Neural progenitor cell (in vitro differentiated cells): ENCODE measurements around the gene NDFIP1. TPM values are rescaled to one million over a fixed set of nuclear protein-coding genes. Genes with fewer than 3 reads are reported as not detected.

Source experiments
- DNase-seq: peaks from one replicate; pipeline ENCODE4 v3.0.0-alpha.2; 2016; ENCODE audit warnings: low spot score
- H2AFZ ChIP-seq: fragments of 200-600 bp; sonication (generic); replicated peaks from 2 replicates; pipeline ENCODE4 v1.6.1; 2016; ENCODE audit warnings: antibody characterized with exemption
- H3F3A ChIP-seq: fragments of 200-600 bp; sonication (generic); 2 replicates; pipeline ENCODE4 v1.6.1; 2016; ENCODE audit warnings: antibody characterized with exemption, low read depth
- H3K27ac ChIP-seq: fragments of 200-600 bp; sonication (generic); 2 replicates; pipeline ENCODE4 v1.5.1; 2016; ENCODE audit warnings: mild to moderate bottlenecking
- H3K27me3 ChIP-seq: fragments of 200-600 bp; sonication (generic); 2 replicates; pipeline ENCODE4 v1.6.1; 2016; ENCODE audit warnings: mild to moderate bottlenecking, moderate library complexity
- H3K36me3 ChIP-seq: fragments of 200-600 bp; sonication (generic); 2 replicates; pipeline ENCODE4 v1.5.1; 2016
- H3K4me1 ChIP-seq: fragments of 200-600 bp; sonication (generic); 2 replicates; pipeline ENCODE4 v1.6.1; 2016; ENCODE audit warnings: mixed run types
- H3K4me2 ChIP-seq: fragments of 200-600 bp; sonication (generic); 2 replicates; pipeline ENCODE4 v1.6.1; 2016
- H3K4me3 ChIP-seq: fragments of 200-600 bp; sonication (generic); 2 replicates; pipeline ENCODE4 v1.5.1; 2016
- H3K79me2 ChIP-seq: fragments of 200-600 bp; sonication (generic); 2 replicates; pipeline ENCODE4 v1.6.1; 2016; ENCODE audit warnings: low read depth
- H3K9ac ChIP-seq: fragments of 200-600 bp; sonication (generic); 2 replicates; pipeline ENCODE4 v1.6.1; 2016
- H3K9me3 ChIP-seq: fragments of 200-600 bp; sonication (generic); 2 replicates; pipeline ENCODE4 v1.5.1; 2016; ENCODE audit warnings: low read depth
- H4K20me1 ChIP-seq: fragments of 200-600 bp; sonication (generic); 2 replicates; pipeline ENCODE4 v1.6.1; 2016; ENCODE audit warnings: low read depth
- H3K27ac Mint-ChIP-seq: 3 replicates; pipeline ENCODE4 v1.8.0; 2021; ENCODE audit warnings: mixed read lengths
- H3K27me3 Mint-ChIP-seq: 2 replicates; pipeline ENCODE4 v1.8.0; 2022; ENCODE audit warnings: low read depth, mild to moderate bottlenecking, inconsistent platforms, moderate library complexity, mixed read lengths; ENCODE audit not compliant: insufficient read depth
- H3K36me3 Mint-ChIP-seq: 3 replicates; pipeline ENCODE4 v1.8.0; 2021; ENCODE audit warnings: mixed read lengths
- H3K4me1 Mint-ChIP-seq: 3 replicates; pipeline ENCODE4 v1.8.0; 2021; ENCODE audit warnings: mixed read lengths
- H3K4me3 Mint-ChIP-seq: 3 replicates; pipeline ENCODE4 v1.8.0; 2021; ENCODE audit warnings: mild to moderate bottlenecking, moderate library complexity, mixed read lengths
- H3K9me3 Mint-ChIP-seq: 3 replicates; pipeline ENCODE4 v1.8.0; 2020; ENCODE audit warnings: mixed read lengths
- CTCF ChIP-seq: fragments of 200-600 bp; sonication (generic); IDR thresholded peaks from 2 replicates; pipeline ENCODE4 v1.5.1; 2017; ENCODE audit warnings: antibody characterized with exemption, mild to moderate bottlenecking
- EZH2 ChIP-seq: fragments of 200-600 bp; sonication (generic); IDR thresholded peaks from 2 replicates; pipeline ENCODE4 v1.6.1; 2017; ENCODE audit warnings: antibody characterized with exemption, mild to moderate bottlenecking, moderate library complexity
- EZH2phosphoT487 ChIP-seq: fragments of 200-600 bp; sonication (generic); IDR thresholded peaks from 2 replicates; pipeline ENCODE4 v1.6.1; 2017; ENCODE audit warnings: antibody characterized with exemption
- total RNA-seq: library from RNA; depleted of rRNA; stranded (reverse); fragments of >200 nt; gene quantifications from 2 replicates; pipeline ENCODE4 v1.2.3, GENCODE V29; 2015; ENCODE audit warnings: low replicate concordance

NDFIP1 gene
- total RNA-seq, 1 donor from 2014 or later = 39.4 TPM

- Histone ChIP-seq H3F3A (peaks cover 11% of the 10 kb centered on the region), H2AFZ (no peak overlapping the region), H3K9me3 (no peaks in the 10 kb centered on the region), H3K9ac (no peak overlapping the region), H4K20me1 (no peaks in the 10 kb centered on the region), H3K79me2 (no peaks in the 10 kb centered on the region), H3K4me2 (no peak overlapping the region), H3K27ac (no peak overlapping the region), H3K4me3 (no peak overlapping the region), H3K4me1 (peaks cover 16% of the 10 kb centered on the region), H3K27me3 (no peaks in the 10 kb centered on the region), H3K36me3 (no peaks in the 10 kb centered on the region)
- Mint-ChIP-seq H3K4me3 (no peak overlapping the region), H3K27ac (no peak overlapping the region), H3K27me3 (no peaks in the 10 kb centered on the region), H3K36me3 (peaks cover 2% of the 10 kb centered on the region), H3K4me1 (peaks cover 2% of the 10 kb centered on the region), H3K9me3 (peaks cover 4% of the 10 kb centered on the region)
- no peak for TF ChIP-seq CTCF
- no peak for TF ChIP-seq EZH2
- TF ChIP-seq EZH2phosphoT487 = no peak
- peak; percentile 12 for DNase-seq
Measured at GRCh38 chr5:142078221-142078620, 30.4 kb upstream of the NDFIP1 start.

- Histone ChIP-seq H3K27me3 (no peaks in the 10 kb centered on the region), H3K79me2 (no peaks in the 10 kb centered on the region), H3K4me1 (peaks cover 16% of the 10 kb centered on the region), H3K4me2 (no peak overlapping the region), H3K9ac (no peak overlapping the region), H4K20me1 (no peaks in the 10 kb centered on the region), H3K36me3 (no peaks in the 10 kb centered on the region), H3K4me3 (no peak overlapping the region), H3K9me3 (no peaks in the 10 kb centered on the region), H2AFZ (no peak overlapping the region), H3K27ac (no peak overlapping the region), H3F3A (peaks cover 11% of the 10 kb centered on the region)
- H3K36me3 Mint-ChIP-seq = peaks cover 2% of the 10 kb centered on the region
- H3K27ac Mint-ChIP-seq = no peak overlapping the region
- no peaks in the 10 kb centered on the region for H3K27me3 Mint-ChIP-seq
- TF ChIP-seq EZH2 = no peak
- TF ChIP-seq CTCF = no peak
- TF ChIP-seq EZH2phosphoT487 = no peak
- DNase-seq = no peak
- H3K4me3 Mint-ChIP-seq = no peak overlapping the region
- peaks cover 4% of the 10 kb centered on the region for H3K9me3 Mint-ChIP-seq
- H3K4me1 Mint-ChIP-seq = peaks cover 2% of the 10 kb centered on the region
Measured at GRCh38 chr5:142078706-142079105, 29.9 kb upstream of the NDFIP1 start.

GRCh38 chr5:142079306-142079721, 29.3 kb upstream of the NDFIP1 start:
- Mint-ChIP-seq H3K36me3 (peaks cover 1% of the 10 kb centered on the region), H3K4me1 (peaks cover 1% of the 10 kb centered on the region), H3K4me3 (no peak overlapping the region), H3K27ac (no peak overlapping the region), H3K27me3 (no peaks in the 10 kb centered on the region), H3K9me3 (peaks cover 3% of the 10 kb centered on the region)
- Histone ChIP-seq H3K4me2 (no peak overlapping the region), H3K9me3 (no peaks in the 10 kb centered on the region), H3K27ac (no peak overlapping the region), H3F3A (peaks cover 11% of the 10 kb centered on the region), H3K4me1 (peaks cover 13% of the 10 kb centered on the region), H3K4me3 (no peak overlapping the region), H3K36me3 (no peaks in the 10 kb centered on the region), H3K79me2 (no peaks in the 10 kb centered on the region), H4K20me1 (no peaks in the 10 kb centered on the region), H3K9ac (no peak overlapping the region), H2AFZ (no peak overlapping the region), H3K27me3 (no peaks in the 10 kb centered on the region)
- no peak for DNase-seq
- TF ChIP-seq EZH2 = no peak
- TF ChIP-seq CTCF = no peak
- no peak for TF ChIP-seq EZH2phosphoT487

- Mint-ChIP-seq H3K4me1 (no peaks in the 10 kb centered on the region), H3K4me3 (no peak overlapping the region), H3K36me3 (no peaks in the 10 kb centered on the region), H3K27me3 (no peaks in the 10 kb centered on the region), H3K9me3 (peaks cover 2% of the 10 kb centered on the region), H3K27ac (peak overlapping the region; percentile 26)
- Histone ChIP-seq H3K4me2 (no peak overlapping the region), H3K4me3 (no peak overlapping the region), H3K9me3 (no peaks in the 10 kb centered on the region), H3K27me3 (no peaks in the 10 kb centered on the region), H4K20me1 (no peaks in the 10 kb centered on the region), H3K36me3 (no peaks in the 10 kb centered on the region), H3K79me2 (no peaks in the 10 kb centered on the region), H3K4me1 (peaks cover 11% of the 10 kb centered on the region), H3K27ac (no peak overlapping the region), H3K9ac (no peak overlapping the region), H2AFZ (no peak overlapping the region), H3F3A (peaks cover 11% of the 10 kb centered on the region)
- DNase-seq = no peak
- no peak for TF ChIP-seq CTCF
Measured at GRCh38 chr5:142080248-142080647, 28.3 kb upstream of the NDFIP1 start.
